Liver (tissue), 9 donors: Measurements from ENCODE around the gene FRYL. TPM values are rescaled to one million over a fixed set of nuclear protein-coding genes. Genes with fewer than 3 reads are reported as not detected.

Experiments
- DNase-seq: peaks from one replicate; pipeline ENCODE4 v3.0.0-alpha.2; 2017; ENCODE audit warnings: low spot score
- H3K27ac ChIP-seq, 2 donors: one replicate each; pipeline ENCODE4 v1.7.0; 2013; ENCODE audit warnings: inconsistent platforms in 2 of 2, low read length in 2 of 2, control low read depth in 1 of 2, low read depth in 1 of 2, mild to moderate bottlenecking in 1 of 2
- H3K27me3 ChIP-seq, 4 donors: one replicate each; pipeline versions ENCODE4 v1.6.1 to v1.7.0; 2013; ENCODE audit warnings: low read length in 3 of 4, inconsistent platforms in 1 of 4, mild to moderate bottlenecking in 1 of 4, moderate library complexity in 1 of 4; ENCODE audit not compliant: control insufficient read depth in 4 of 4, insufficient read depth in 4 of 4
- H3K36me3 ChIP-seq, 4 donors: one replicate each; pipeline versions ENCODE4 v1.6.1 to v1.7.0; 2013; ENCODE audit warnings: low read length in 3 of 4, mild to moderate bottlenecking in 3 of 4, low read depth in 1 of 4, moderate library complexity in 1 of 4; ENCODE audit not compliant: control insufficient read depth in 4 of 4, insufficient read depth in 3 of 4
- H3K4me1 ChIP-seq, 4 donors: one replicate each; pipeline versions ENCODE4 v1.6.1 to v1.7.0; 2013; ENCODE audit warnings: low read length in 3 of 4, mild to moderate bottlenecking in 3 of 4, moderate library complexity in 1 of 4; ENCODE audit not compliant: control insufficient read depth in 4 of 4, insufficient read depth in 4 of 4
- H3K4me3 ChIP-seq, 3 donors: one replicate each; pipeline versions ENCODE4 v1.6.1 to v1.7.0; 2013; ENCODE audit warnings: low read length in 3 of 3, control low read depth in 1 of 3, low read depth in 1 of 3, mild to moderate bottlenecking in 1 of 3
- H3K9ac ChIP-seq, 2 donors: one replicate each; pipeline ENCODE4 v1.7.0; 2013; ENCODE audit warnings: low read length in 2 of 2, mild to moderate bottlenecking in 2 of 2, moderate library complexity in 2 of 2, control low read depth in 1 of 2, low read depth in 1 of 2
- H3K9me3 ChIP-seq, 4 donors: one replicate each; pipeline versions ENCODE4 v1.6.1 to v1.7.0; 2013; ENCODE audit warnings: low read length in 3 of 4; ENCODE audit not compliant: control insufficient read depth in 4 of 4
- ATF3 ChIP-seq: IDR thresholded peaks from 2 replicates; pipeline ENCODE4 v1.6.1; 2016; ENCODE audit warnings: antibody characterized with exemption
- EGR1 ChIP-seq, 2 donors: IDR thresholded peaks; 2 replicates each; pipeline ENCODE4 v1.6.1; 2016 to 2018; ENCODE audit warnings: antibody characterized with exemption in 2 of 2, low read depth in 2 of 2
- FOXA1 ChIP-seq: IDR thresholded peaks from 2 replicates; pipeline ENCODE4 v1.6.1; 2016; ENCODE audit warnings: antibody characterized with exemption
- GABPA ChIP-seq, 2 donors: IDR thresholded peaks in 1 of 2; conservative IDR thresholded peaks in 1 of 2; 2 replicates each; pipeline ENCODE4 v1.6.1; 2016; ENCODE audit warnings: antibody characterized with exemption in 2 of 2, mild to moderate bottlenecking in 1 of 2, moderate library complexity in 1 of 2
- HNF4A ChIP-seq, 2 donors: conservative IDR thresholded peaks; 2 replicates each; pipeline ENCODE4 v1.6.1; 2016; ENCODE audit warnings: antibody characterized with exemption in 2 of 2, mild to moderate bottlenecking in 2 of 2
- HNF4G ChIP-seq: IDR thresholded peaks from 2 replicates; pipeline ENCODE4 v1.6.1; 2016; ENCODE audit warnings: antibody characterized with exemption
- JUND ChIP-seq, 2 donors: IDR thresholded peaks; 2 replicates each; pipeline ENCODE4 v1.6.1; 2016; ENCODE audit warnings: antibody characterized with exemption in 2 of 2
- NR2F2 ChIP-seq: IDR thresholded peaks from 2 replicates; pipeline ENCODE4 v1.6.1; 2016; ENCODE audit warnings: antibody characterized with exemption
- RAD21 ChIP-seq, 2 donors: IDR thresholded peaks; 2 replicates each; pipeline ENCODE4 v1.6.1; 2016; ENCODE audit warnings: antibody characterized with exemption in 2 of 2, mild to moderate bottlenecking in 2 of 2
- REST ChIP-seq: IDR thresholded peaks from 2 replicates; pipeline ENCODE4 v1.6.1; 2016; ENCODE audit warnings: antibody characterized with exemption, mild to moderate bottlenecking
- RXRA ChIP-seq, 2 donors: IDR thresholded peaks; 2 replicates each; pipeline ENCODE4 v1.6.1; 2017 to 2018; ENCODE audit warnings: antibody characterized with exemption in 2 of 2, mild to moderate bottlenecking in 1 of 2
- SP1 ChIP-seq: IDR thresholded peaks from 2 replicates; pipeline ENCODE4 v1.6.1; 2018; ENCODE audit warnings: antibody characterized with exemption, mild to moderate bottlenecking
- TAF1 ChIP-seq: conservative IDR thresholded peaks from 2 replicates; pipeline ENCODE4 v1.6.1; 2016; ENCODE audit warnings: antibody characterized with exemption, mild to moderate bottlenecking
- YY1 ChIP-seq: IDR thresholded peaks from 2 replicates; pipeline ENCODE4 v1.6.1; 2016; ENCODE audit warnings: antibody characterized with exemption, mild to moderate bottlenecking
- WGBS: extraction: QIAGEN DNeasy Blood & Tissue Kit; methylation state at CpG from one replicate; pipeline ENCODE4 v1.1.7; 2013; 5-methylcytosine and 5-hydroxymethylcytosine counted together
- polyA plus RNA-seq, 2 donors: library from polyadenylated mRNA; stranded (reverse) in 1 of 2; unstranded in 1 of 2; fragments of 200-250 nt in 1 of 2; fragments of >200 nt in 1 of 2; fragmentation: Nextera tagmentation in 1 of 2; extraction: Ambion mirVana in 1 of 2; gene quantifications; one replicate each; pipeline versions ENCODE4 v1.2.1 to v1.2.3, GENCODE V29; 2013 to 2015
- total RNA-seq, 2 donors: library from RNA; depleted of rRNA; stranded (reverse); fragments of >200 nt; gene quantifications; one replicate each; pipeline ENCODE4 v1.2.3, GENCODE V29; 2014
- TF ChIP-seq, protein P1 (sequence below): IDR thresholded peaks from 2 replicates; pipeline ENCODE4 v1.6.1; 2016; ENCODE audit warnings: antibody characterized with exemption
- TF ChIP-seq, protein P2 (sequence below): fragments of 150-350 bp; IDR thresholded peaks from 2 replicates; pipeline ENCODE4 v1.5.1; 2017; ENCODE audit warnings: improper control_type of control experiment, low read depth, low read length; ENCODE audit not compliant: missing input control
- donor health status: healthy.
- donor health status: healthy.
- donor health status: healthy.
- donor health status: healthy.
- donor health status: healthy.

The FRYL gene
- total and polyA plus RNA-seq, 4 donors: 5.3 to 79.0 (median 27.2) TPM

DNA sequence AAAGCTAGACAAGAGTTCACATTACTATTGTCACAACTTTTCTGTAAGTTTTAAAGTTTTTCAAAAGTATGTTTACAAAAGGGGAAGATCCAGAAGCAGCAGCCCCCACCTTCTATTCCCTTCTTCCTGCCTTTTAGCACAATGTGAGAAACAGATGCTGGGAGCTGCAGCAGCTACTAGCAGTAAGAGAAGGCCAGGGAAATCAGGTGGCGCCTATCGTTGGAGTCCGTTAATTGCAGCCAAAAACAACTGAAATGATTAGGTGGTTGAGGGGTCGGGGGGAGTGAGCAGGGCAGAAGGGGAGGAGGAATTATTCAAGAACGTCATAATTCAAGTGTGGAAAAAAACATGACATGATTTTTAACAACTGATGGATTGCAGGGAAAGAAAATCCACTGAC is 27.4 kb downstream of the FRYL start:
- no peak for DNase-seq
- Histone ChIP-seq H3K4me3 (no peak overlapping the region), H3K4me1 (peaks cover 0 to 7% (median 1%) of the 10 kb centered on the region in 4 donors), H3K9me3 (no peaks in the 10 kb centered on the region), H3K9ac (no peak overlapping the region), H3K36me3 (no peaks in the 10 kb centered on the region), H3K27me3 (no peaks in the 10 kb centered on the region), H3K27ac (no peak overlapping the region)
- TF ChIP-seq ATF3 (no peak), NR2F2 (no peak), HNF4G (no peak), GABPA (IDR thresholded peaks at IDR 0.05 in 1 of 2, conservative IDR thresholded peaks at IDR 0.05 in 1 of 2) (no peak), YY1 (no peak), SP1 (no peak), RXRA (IDR thresholded peaks at IDR 0.05) (no peak), EGR1 (IDR thresholded peaks at IDR 0.05; ENCODE audit: low read depth in 2 of 2) (no peak), RAD21 (IDR thresholded peaks at IDR 0.05) (no peak), JUND (IDR thresholded peaks at IDR 0.05) (no peak), FOXA1 (no peak), TAF1 (no peak), REST (no peak), HNF4A (conservative IDR thresholded peaks at IDR 0.05) (no peak)
- TF ChIP-seq, protein P1, sequence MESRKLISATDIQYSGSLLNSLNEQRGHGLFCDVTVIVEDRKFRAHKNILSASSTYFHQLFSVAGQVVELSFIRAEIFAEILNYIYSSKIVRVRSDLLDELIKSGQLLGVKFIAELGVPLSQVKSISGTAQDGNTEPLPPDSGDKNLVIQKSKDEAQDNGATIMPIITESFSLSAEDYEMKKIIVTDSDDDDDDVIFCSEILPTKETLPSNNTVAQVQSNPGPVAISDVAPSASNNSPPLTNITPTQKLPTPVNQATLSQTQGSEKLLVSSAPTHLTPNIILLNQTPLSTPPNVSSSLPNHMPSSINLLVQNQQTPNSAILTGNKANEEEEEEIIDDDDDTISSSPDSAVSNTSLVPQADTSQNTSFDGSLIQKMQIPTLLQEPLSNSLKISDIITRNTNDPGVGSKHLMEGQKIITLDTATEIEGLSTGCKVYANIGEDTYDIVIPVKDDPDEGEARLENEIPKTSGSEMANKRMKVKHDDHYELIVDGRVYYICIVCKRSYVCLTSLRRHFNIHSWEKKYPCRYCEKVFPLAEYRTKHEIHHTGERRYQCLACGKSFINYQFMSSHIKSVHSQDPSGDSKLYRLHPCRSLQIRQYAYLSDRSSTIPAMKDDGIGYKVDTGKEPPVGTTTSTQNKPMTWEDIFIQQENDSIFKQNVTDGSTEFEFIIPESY: no peak
- TF ChIP-seq, protein P2, sequence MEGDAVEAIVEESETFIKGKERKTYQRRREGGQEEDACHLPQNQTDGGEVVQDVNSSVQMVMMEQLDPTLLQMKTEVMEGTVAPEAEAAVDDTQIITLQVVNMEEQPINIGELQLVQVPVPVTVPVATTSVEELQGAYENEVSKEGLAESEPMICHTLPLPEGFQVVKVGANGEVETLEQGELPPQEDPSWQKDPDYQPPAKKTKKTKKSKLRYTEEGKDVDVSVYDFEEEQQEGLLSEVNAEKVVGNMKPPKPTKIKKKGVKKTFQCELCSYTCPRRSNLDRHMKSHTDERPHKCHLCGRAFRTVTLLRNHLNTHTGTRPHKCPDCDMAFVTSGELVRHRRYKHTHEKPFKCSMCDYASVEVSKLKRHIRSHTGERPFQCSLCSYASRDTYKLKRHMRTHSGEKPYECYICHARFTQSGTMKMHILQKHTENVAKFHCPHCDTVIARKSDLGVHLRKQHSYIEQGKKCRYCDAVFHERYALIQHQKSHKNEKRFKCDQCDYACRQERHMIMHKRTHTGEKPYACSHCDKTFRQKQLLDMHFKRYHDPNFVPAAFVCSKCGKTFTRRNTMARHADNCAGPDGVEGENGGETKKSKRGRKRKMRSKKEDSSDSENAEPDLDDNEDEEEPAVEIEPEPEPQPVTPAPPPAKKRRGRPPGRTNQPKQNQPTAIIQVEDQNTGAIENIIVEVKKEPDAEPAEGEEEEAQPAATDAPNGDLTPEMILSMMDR: no peak
- WGBS: 59% methylated on average over 5 of the region's 5 CpGs

DNA sequence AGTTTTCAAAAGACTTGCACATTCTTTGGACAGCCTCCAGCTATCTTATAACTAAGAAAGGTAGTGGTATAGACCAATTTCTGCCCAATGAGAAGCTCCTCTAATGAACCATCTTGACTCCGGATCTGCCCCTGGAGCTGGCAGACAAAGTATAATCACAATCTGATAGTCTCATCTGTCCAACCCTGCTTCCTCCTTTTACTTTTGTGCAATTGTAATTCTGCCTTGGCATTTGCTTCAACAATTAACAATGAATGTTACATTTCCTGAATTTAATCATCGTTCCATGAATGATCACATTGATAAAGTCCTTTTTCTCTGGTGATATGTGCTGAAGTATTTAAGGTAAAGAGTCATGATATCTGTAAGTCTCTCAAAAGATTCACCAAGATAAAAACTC is 27.8 kb downstream of the FRYL start:
- TF ChIP-seq GABPA (IDR thresholded peaks at IDR 0.05 in 1 of 2, conservative IDR thresholded peaks at IDR 0.05 in 1 of 2): no peak
- no peak for TF ChIP-seq NR2F2
- TF ChIP-seq TAF1: no peak
- no peak for TF ChIP-seq SP1
- TF ChIP-seq, protein P1: no peak
- no peaks in the 10 kb centered on the region for H3K36me3 ChIP-seq
- no peak overlapping the region for H3K4me3 ChIP-seq
- H3K27me3 ChIP-seq: no peaks in the 10 kb centered on the region
- H3K9ac ChIP-seq: no peak overlapping the region
- WGBS: 73% methylated on average over 2 of the region's 2 CpGs
- no peaks in the 10 kb centered on the region for H3K9me3 ChIP-seq
- no peak overlapping the region for H3K27ac ChIP-seq
- peaks cover 0 to 7% (median 1%) of the 10 kb centered on the region in 4 donors for H3K4me1 ChIP-seq
- DNase-seq: no peak
